Measurements from ENCODE around the gene JDP2.
"Not testable (repeated sequence)": the region's sequence is repeated elsewhere in the genome, so short reads cannot be mapped to it uniquely, and the experiment has no call there.

JDP2 gene

DNA sequence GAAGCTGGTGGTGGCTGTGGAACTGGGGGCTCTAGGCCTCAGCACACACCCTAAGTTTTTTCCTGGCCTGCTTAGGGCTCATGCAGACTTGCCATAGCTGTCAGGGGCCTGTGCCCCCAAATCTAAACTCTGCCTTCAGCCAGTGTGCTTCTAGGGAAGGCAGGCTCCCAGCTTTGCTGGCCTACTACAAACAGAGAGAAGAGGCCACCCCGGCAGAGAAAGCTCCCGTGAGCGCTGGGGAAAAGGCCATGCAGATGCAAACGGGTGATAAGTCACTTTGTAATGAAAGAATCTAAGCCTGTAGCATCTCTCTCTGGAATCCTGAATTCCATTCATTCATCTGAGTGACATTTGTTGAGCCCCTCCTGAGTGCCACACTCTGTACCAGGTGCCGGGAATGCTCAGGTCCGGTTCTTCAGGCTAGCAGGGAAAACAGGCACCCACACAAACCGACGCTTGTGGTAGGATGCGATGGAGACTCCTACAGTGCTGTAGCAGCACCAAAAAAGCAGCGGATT, 29.9 kb downstream of the JDP2 start:
- DNase-seq, result no peak

DNA sequence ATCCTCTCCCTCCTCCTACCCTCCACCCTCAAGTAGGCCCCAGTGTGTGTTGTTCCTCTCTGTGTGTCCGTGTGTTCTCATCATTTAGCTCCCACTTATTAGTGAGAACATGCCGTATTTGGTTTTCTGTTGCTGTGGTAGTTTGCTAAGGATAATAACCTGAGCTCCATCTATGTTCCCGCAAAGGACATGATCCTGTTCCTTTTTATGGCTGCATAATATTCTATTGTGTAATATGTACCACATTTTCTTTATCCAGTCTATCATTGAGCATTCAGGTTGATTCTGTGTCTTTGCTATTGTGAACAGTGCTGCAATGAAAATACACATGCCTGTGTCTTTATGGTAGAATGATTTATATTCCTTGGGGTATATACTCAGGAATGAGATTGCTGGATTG, 30.5 kb downstream of the JDP2 start:
- DNase-seq, result no peak

DNA sequence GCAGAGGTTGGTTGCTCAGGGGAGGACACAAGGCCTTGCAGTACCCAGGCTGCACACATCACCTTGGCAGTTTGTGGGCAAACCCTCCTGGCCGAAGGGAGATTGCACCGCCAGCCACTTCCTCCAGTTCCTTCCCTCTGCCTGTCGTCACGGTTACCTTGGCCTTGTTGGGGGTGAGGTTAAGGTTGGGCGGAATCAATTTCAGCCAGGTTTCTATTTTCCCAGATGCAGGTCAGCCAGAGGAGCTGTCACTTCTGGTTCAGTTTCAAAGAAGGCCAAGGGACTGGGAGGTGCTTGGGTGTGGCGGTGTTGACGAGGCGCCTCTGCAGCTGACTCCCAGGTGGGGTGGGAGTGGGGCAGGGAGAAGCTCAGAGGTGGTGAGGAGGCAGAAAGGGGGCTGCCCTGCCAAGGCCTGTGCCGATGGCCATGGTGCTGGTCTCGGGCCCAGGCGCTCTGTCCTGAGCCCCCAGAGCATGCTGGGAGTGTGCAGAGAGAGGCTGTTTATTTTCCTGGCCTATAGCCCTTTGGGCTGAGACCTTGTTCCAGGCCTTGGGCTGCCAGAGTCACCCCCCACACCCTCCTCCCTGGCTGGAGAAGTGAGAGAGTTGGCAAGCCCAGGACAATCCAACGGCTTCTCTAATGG, 31.4 kb downstream of the JDP2 start:
- DNase-seq, result peak; percentile 19

DNA sequence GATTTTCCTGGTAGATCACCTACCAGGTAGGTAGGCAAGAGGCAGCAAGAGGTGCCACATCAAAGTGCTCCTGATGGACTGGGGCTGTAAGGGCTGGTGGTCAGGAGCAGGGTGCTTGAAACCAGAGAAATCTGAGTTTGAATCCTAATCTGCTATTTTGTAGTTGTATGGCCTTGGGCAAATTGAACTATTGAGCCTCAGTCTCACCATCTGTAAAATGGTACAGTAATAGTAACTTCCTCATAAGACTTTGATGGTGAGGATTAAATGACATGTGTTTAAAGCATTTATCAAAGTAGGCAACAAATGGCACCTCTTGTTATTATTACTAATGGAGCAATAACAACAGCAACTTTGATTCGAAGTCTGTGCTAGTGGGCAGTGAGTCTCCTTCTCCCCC, 32.0 kb downstream of the JDP2 start:
- DNase-seq, result no peak

DNA sequence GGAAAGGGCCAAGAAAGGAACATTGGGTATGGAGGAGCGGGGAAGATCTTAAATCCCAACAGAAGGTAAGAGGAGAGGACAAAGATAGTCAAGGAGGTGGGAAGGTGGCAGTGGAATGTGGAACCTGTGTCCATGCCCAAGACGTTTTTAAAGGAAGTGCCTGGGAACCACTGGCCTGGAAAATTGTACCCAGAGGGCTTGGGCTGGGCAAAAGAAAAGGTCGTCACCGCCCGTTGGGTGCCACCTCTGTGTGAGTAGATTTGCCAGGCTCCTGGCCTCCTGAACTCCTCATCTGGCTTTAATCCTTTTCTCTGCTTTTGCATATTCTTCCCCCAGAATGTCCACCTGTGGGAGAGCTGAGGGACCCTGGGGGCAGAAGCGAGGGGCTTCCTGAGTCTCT, 32.6 kb downstream of the JDP2 start:
- DNase-seq, result no peak

DNA sequence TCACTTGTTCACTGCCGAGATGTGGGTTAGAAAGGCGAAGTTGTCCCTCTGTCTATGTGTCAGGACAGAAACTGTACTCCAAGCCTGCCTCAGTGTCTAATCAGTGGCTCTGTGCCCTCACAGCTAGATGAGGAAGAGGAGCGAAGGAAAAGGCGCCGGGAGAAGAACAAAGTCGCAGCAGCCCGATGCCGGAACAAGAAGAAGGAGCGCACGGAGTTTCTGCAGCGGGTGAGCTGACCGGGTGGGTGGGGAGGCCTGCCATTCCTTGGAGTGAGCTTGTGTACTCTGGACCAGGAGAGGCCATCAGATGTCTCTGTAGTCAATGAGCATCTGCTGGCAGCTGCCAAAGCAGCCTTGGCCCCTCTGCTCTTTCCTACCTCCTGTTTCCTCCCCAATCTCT, 33.5 kb downstream of the JDP2 start:
- DNase-seq, result no peak

DNA sequence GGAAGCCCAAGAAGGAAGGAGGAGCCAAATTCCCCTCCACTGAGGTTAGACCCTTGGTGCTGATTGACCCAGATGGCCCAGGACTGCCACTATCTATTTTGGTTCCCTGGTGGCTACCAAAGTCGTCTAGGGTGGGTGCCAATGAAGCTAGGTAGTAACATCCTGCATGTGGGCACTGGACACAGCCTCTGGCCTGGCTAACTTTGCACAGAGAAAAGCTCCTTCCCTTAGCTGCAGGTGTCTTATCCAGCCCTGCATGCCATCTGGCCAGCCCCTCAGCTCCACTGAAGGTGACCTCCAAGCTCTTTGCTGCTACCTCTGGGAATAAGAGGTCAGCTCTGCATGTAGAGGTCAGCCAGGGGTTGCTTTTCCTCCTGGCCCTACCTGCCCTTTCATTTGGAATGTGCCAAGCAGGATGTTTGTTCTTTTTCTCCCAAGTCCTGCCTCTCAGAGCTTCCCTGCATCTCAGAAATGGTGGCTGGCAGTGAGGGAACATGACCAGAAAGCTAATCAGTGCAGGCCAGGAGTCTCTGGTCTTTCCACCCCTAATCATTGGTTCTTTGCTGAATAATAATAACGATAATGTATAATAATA, 34.0 kb downstream of the JDP2 start:
- DNase-seq, result no peak

DNA sequence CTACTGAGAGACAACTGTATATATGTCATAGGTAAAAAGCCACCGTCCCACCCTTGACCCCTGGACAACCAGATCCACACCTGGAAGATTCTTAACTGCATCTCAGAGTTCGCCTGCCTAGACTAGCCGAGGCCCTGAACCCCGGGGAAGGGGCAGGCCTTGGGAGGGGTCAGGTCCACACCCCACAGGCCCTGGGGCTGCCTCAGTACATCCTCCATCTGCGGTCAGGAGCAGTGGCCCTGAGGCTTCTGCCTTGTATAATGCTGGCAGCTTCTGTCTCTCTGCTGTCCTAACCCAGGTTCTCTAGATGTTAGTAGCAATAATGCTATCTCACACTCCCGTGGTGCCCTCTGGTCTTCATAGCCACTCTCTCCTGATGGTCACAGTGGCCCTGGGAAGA, 36.8 kb downstream of the JDP2 start:
- DNase-seq, result no peak

DNA sequence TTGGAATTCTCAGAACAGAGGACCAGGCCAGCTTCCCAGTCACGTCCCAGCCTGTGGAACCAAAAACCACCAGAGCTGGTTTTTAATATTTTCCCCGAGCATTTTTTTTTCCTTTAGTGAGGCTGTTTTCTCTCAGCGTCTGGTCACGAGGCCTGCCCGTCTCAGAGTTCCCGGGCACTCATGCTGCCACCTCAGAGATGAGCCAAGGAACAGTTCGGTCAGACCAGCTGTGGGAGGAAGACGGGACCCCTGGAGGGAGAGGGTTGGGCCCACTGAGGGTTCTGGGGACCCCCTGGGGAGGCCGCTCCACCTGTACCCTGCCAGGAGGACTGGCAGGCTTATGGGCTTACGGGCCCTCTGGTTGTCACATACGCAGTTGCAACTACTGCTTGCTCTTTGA, 39.9 kb downstream of the JDP2 start:
- no peak for DNase-seq

DNA sequence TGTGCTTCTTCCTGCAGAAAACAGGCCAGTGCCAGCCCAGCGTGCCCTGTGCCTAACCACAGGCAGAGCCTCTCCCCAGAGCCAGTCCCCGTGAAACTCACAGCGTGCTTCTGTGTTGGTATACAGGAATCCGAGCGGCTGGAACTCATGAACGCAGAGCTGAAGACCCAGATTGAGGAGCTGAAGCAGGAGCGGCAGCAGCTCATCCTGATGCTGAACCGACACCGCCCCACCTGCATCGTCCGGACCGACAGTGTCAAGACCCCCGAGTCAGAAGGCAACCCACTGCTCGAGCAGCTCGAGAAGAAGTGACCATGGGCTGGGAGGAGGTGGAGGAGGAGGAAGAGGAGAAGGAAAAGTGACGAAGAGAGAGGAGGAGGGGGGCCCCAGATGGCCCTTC, 41.3 kb downstream of the JDP2 start:
- no peak for DNase-seq

GRCh38 chr14:75469606-75470237, 41.9 kb downstream of the JDP2 start:
- DNase-seq, result no peak

GRCh38 chr14:75470238-75470797, 42.5 kb downstream of the JDP2 start:
- no peak for DNase-seq

DNA sequence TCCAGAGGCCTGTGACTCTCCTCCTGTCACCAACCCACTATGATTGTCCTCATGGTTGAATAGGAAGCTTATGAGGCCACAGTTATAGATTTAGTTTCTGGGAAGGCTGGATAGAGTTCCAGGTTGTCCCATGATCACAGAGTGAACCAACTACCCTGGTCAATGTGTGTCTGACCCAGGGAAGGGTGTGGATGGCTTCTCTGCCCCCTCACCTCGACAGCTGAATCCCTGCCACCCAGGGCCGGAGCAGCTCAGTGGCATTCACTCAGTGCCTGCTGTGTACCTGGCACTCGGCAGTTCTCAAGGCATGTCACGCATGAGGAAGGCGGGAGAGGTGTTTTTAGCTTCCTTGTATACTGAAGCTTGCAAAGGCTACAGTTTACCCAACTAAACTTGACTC, 43.2 kb downstream of the JDP2 start:
- DNase-seq, result no peak

- DNase-seq, result not testable (repeated sequence)
Measured at GRCh38 chr14:75474127-75474526, 46.3 kb downstream of the JDP2 start.

- DNase-seq, result no peak
Measured at GRCh38 chr14:75476274-75476995, 48.6 kb downstream of the JDP2 start.

DNA sequence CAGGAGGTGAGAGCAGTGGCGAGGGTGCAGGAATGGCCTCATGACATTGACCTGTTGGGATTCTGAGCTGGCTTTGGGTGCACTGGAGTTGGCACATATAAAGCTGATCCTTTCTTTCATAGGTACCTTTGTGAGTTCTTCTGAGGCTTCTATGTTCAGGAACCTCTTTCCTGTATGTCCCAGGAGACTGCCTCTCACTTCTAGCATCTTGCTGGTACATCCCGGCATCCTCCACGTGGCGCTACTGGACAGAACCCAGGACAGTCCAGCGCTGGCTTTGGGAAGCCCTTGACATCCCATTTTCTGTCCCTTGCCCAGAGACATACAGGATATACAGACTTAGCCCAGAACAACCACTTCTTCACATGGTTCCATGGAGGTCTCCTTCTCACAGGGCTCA, 50.1 kb downstream of the JDP2 start:
- DNase-seq, result no peak

GRCh38 chr14:75479770-75480600, 52.2 kb downstream of the JDP2 start:
- DNase-seq, result no peak

GRCh38 chr14:75482366-75482765, 54.5 kb downstream of the JDP2 start:
- no peak for DNase-seq

- no peak for DNase-seq
Measured at GRCh38 chr14:75484711-75485429, 57.0 kb downstream of the JDP2 start.

DNA sequence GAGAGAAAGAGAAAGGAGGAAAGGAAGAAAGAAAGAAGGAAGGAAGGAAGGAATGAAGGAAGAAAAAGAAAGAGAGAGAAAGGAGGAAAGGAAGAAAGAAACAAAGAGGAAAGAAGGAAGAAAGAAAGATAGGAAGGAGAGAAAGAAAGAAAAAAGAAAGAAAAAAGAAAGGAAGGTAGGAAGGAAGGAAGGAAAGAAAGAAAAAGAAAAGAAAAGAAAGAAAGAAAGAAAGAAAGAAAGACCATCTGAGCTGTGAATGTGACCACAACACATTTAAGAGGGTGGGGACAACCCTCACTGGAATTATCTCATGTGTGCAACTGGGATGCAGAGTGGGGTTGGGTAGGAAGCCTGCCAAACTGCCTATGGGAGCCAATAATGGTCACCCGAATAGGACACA, 58.5 kb downstream of the JDP2 start:
- DNase-seq, result no peak

- peak; percentile 89 for DNase-seq
Measured at GRCh38 chr14:75487155-75487671, 59.4 kb downstream of the JDP2 start.

GRCh38 chr14:75489480-75489837, 61.6 kb downstream of the JDP2 start:
- no peak for DNase-seq
